Measurements from ENCODE around the gene E2F4. TPM values are rescaled to one million over a fixed set of nuclear protein-coding genes. Genes with fewer than 3 reads are reported as not detected.

E2F4 gene
- total RNA-seq, 1 donor from 2014 or later = 36.6 TPM

DNA sequence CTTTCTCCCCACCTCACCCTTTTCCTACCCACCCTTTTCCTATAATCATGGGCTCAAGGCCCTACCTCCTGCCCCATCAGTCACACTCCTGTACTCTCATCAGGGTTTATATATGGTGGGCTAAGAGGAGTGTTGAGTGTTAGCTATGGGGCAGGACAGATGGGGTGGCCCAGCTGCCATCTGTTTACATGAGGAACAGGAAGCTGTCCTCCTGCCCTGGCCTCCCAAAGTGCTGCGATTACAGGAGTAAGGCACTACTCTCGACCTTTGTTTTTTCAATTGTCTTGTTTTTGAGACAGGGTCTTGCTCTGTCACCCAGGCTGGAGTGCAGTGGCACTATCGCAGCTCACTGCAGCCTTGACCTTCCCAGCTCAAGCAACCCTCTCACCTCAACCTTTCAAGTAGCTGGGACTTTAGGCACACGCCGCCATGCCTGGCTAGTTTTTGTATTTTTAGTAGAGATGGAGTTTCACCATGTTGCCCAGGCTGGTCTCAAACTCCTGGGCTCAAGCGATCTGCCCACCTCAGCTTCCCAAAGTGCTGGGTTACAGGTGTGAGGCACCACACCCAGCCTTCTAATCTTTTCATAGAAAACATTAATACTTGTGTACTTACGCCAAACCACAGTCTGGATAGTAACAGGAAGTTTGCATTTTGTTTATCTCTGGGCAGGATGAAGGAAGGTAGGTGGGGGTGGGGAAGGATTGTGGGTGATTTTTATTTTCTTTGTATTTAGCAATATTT is 33.9 kb upstream of the E2F4 start:
- ATAC-seq = no peak

DNA sequence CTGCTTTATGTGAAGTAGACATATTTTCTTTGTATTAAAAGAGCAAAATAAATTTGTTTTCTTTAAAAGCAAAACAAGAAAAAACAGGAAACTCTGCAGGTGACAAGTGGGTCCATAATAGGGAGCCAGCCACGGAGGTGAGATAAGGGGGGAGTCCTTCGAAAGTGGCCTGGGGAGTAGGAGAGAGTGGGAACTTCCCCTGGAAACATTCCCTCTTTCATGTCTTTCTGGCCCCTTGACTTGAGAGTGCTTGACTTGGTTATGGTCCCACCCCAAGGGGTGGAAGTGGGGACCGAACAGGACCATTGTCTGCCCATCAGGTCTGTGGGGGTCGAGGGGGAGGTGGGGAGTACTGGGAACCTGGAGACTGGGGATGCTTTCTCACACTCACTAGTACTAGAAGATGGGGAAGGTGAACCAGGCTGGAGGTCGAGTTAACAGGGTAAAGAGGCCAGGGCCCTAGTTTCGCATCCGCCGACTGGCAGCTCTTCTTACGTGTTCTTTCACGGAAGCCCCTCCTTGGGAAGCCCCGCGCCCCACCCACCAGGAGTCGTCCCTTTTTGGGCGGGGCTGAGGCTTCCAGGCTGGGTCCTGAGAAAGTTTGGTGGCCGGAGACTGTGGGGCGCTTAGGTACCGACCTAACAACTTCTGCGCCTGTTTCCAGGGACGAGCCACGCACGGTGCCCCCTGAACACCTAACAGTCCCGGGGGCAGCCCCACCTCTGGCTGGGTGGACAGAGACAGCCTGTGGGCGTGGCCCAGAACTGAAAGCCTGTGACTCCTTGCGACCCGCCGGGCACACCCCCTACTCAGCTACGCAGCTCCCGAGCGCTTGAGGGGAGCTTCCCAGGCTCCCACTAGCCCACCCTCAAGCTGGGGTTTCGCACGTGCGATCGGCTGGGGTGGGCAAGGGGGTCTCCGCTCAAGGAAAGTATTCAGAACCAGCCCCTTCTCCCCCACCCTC is 33.0 kb upstream of the E2F4 start:
- ATAC-seq = peak; percentile 25

DNA sequence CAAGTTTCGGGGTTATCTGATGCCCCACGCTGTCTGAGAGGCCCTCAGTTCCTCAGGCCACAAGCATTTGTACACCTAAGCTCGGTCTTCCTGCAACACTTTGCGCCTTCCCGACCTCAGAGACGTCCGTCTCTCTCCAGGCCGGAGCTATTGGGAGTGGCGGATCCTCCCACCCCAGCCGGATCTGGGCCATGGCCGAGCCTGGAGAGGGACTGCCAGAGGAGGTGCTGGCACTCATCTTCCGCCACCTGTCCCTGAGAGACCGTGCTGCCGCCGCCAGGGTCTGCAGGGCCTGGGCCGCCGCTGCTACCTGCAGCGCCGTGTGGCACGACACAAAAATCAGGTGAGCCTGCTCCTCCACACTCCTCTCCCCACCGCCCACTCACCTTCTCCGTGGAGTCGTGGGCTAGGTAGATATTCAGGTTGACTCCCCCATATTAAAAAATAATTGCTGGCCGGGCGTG is 30.3 kb upstream of the E2F4 start:
- no peak for ATAC-seq

DNA sequence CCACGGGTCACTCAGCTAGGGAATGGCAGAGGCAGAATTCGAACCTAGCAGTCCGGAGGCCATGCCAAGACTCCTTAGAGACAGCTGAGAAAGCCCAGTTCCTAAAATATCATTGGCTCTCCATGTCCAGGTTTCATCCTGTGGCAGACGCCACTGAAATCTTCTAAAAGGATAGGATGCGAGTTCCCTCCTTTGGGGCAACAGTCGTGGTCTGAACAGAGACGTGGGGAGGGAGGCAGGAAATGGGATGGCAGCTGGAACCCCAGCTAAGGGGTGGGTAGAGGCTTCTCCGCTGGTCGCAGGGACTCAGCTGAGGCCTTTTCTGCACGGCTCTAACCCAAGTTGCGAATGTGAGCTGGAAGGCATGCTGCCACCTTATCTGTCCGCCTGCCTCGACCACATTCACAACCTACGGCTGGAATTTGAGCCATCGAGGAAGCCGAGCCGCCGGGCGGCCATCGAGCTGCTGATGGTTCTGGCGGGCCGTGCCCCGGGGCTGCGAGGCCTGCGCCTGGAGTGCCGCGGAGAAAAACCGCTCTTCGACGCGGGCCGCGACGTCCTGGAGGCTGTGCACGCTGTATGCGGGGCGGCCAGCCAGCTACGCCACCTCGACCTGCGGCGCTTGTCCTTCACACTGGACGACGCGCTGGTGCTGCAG is 29.3 kb upstream of the E2F4 start:
- ATAC-seq = no peak

DNA sequence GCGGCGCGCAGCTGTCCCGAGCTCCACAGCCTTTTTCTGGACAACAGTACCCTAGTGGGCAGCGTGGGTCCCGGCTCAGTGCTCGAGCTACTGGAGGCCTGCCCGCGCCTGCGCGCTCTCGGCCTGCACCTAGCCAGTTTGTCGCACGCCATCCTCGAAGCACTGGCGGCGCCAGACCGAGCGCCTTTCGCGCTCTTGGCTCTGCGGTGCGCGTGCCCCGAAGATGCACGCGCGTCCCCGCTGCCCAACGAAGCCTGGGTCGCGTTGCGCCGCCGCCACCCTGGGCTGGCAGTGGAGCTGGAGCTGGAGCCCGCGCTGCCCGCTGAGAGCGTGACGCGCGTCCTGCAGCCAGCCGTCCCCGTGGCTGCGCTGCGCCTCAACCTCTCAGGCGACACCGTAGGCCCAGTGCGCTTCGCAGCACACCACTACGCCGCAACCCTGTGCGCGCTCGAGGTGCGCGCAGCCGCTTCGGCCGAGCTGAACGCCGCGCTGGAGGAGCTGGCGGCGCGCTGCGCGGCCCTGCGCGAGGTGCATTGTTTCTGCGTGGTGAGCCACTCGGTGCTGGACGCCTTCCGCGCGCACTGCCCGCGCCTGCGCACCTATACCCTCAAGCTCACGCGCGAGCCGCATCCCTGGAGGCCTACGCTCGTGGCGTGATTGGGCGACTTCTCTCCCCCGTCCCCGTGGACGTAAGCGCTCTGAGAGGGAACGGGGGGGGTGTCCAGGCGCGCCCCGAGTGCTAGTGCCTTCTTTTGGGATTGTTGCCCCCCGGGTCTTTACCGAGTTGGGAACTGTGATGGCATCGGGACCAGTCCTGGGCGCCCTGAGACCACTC is 28.6 kb upstream of the E2F4 start:
- ATAC-seq = peak; percentile 34

DNA sequence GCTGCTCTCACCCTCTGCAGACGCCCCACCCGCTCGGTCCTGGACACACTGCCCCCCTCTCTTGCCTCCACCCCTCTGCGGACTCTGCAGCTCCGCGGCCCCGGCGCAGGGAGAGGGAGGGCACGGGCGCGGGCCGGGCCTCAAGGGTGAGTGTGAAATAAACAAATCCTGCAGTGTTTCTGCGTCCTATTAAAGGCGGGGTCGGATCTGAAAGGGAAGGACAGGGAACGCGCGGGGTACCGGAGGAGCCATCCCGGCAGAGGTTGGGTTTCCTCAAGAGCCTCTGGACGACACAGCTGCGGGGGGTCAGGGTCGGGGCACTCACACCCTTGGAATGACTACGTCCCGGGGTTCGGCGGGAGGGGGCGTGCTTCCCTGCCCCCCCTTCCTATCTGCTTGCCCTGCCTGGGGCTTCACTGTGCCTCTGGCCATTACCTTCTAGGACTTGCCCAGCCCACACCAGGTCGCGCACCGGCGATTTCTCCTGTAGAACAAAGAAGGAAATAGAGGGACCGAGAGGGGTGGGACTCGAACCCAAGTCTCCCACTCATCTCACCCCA is 27.9 kb upstream of the E2F4 start:
- ATAC-seq = no peak

DNA sequence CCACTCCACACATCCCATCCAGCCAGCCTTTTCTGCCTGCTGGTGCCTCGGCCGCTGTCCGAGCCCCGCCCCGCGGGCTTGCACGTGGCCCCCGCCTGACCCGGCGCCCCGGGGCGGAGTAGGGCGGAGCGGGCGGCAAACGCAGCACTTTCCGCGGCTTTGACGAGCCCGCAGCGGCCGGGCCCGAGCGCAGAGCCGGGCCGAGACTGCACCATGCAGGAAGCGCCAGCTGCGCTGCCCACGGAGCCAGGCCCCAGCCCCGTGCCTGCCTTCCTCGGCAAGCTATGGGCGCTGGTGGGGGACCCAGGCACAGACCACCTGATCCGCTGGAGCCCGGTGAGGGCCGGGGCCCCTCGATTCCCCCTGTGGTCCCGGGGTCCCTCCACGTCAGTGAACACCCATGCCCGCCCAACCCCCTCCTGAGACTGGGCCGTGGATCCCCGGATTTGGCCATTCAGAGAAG is 27.3 kb upstream of the E2F4 start, which contains the start of gene HSF4:
TSS of gene HSF4 (plus strand) at position 147 of the 463 bp plus-strand sequence. CDS start at position 214, 67 bp downstream.
- peak; percentile 27 for ATAC-seq

DNA sequence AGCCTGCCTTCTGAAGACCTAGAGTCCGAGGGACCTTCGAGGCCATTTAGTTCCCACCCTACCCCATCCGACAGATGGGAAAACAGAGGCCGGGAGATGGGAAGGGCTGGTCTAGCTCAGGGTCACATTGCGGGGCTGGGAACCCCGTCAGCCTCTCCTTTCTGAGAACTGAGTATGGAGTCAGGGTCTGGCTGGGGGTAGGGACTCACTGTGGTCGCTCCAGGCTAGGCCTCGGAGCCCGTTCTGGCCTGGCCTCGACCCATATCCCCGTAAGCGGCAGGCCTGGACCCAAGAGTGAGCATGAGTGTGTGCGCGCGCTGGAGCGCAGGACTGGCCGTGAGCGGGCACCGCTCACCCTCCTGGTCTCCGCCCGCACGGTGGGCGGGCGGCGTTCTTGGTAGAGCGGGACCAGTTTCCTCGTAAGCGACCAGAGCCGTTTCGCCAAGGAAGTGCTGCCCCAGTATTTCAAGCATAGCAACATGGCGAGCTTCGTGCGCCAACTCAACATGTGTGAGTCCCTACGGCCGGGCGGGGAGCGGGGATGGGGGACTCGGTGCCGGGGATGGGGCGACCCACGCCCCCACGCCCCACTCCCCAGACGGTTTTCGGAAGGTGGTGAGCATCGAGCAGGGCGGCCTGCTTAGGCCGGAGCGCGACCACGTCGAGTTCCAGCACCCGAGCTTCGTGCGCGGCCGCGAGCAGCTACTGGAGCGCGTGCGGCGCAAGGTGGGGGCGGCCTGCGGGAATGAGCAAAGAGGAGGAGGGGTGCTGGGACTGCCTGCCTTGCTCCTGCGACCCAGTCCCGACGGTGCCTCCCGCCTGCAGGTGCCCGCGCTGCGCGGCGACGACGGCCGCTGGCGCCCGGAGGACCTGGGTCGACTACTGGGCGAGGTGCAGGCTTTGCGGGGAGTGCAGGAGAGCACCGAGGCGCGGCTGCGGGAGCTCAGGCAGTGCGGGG is 26.6 kb upstream of the E2F4 start:
- ATAC-seq = no peak

DNA sequence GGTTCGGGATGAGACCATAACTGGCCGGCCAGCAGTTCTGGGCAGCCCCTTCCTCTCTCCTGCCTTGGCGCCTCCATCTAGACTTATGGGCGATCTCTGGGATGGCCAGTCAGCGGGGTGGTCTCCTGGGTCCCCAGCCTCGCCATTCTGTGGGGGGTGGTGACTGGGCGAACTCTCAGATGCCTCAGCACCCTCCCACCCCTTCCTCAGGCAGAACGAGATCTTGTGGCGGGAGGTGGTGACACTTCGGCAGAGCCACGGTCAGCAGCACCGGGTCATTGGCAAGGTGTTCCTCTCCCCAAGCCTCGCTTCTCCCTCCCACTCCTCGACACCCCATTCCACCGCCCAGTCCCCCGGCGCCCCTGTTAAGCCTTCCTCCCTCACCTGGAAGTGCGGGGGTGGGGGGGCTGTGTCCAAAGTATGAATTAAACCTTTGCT is 25.8 kb upstream of the E2F4 start:
- no peak for ATAC-seq

DNA sequence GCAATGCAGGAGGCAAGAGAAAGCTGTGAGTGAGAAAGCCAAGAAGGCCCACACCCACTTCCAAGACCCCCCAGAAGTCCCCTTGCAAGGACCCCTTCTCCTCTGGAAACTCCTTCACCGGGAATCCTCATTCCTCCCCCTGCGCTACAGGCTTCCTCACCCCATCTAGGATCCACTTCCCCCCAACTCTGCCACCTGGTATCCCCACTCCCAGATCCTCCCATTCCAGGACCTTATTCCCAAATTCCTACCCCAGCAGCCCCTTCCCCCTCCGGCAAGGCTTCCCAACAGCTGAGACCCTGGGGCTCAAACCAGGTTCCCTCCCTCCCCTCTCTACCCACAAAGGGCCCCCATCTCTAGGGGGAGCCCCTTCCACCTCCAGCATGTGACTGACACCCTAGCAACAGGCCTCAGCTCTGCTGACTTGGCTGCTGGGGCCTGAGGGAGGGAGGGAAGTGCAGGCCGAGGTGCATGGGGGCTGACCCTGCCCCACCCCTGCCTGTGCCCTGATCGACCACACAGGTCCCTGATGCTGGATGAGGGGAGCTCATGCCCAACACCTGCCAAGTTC is 25.3 kb upstream of the E2F4 start:
- ATAC-seq = no peak

DNA sequence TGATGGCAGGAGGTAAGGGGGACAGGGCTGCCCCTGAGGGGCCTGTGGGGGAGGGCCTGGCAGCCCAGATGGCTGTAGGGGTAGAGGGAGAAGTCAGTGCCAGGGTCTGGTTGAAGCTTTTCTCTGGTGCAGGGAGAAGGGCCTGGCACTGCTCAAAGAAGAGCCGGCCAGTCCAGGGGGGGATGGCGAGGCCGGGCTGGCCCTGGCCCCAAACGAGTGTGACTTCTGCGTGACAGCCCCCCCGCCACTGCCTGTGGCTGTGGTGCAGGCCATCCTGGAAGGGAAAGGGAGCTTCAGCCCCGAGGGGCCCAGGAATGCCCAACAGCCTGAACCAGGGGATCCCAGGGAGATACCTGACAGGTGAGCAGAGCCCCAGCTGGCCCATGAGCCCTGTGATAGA is 24.4 kb upstream of the E2F4 start:
- ATAC-seq = no peak

DNA sequence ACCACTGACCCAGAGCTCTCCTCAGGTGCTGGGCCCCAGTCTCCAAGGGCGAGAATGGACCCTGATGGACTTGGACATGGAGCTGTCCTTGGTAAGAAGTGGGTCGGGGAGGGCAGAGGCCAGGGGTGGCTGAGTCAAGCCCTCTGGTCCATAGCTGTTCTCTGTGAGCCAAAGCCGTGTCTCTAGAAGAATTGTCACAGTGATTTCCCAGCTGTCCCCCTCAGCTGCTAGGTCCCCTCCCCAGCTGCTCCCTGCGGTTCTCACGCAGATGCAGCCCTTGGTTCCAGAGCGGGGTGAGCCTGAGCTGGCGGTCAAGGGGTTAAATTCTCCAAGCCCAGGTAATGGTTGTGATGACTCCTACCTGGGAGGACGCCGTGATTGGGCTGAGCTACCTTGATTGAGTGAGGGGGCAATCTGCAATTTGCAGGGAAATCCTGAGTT is 22.9 kb upstream of the E2F4 start:
- ATAC-seq = no peak

DNA sequence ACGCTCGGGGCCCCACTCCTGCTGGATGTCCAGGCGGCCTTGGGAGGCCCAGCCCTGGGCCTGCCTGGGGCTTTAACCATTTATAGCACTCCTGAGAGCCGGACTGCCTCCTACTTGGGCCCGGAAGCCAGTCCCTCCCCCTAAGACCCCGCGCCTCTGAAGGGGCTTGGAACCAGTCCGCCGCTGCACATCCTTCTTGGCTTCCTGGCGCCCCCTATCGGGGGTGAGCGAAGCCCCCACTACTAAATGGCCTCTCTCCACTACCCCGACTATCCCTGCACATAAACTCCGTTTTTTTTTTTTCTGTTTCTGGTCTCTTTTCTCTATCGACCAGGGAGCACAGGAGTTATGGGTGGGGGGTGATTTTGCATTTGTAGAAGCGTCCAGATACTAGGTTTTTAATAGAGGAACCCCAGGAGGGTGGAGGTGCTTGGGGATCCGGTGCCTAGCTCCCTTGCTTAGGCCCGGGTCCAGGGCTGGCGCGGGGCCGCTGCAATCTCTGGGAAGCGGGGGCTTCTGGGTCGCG is 22.2 kb upstream of the E2F4 start:
- ATAC-seq = no peak

DNA sequence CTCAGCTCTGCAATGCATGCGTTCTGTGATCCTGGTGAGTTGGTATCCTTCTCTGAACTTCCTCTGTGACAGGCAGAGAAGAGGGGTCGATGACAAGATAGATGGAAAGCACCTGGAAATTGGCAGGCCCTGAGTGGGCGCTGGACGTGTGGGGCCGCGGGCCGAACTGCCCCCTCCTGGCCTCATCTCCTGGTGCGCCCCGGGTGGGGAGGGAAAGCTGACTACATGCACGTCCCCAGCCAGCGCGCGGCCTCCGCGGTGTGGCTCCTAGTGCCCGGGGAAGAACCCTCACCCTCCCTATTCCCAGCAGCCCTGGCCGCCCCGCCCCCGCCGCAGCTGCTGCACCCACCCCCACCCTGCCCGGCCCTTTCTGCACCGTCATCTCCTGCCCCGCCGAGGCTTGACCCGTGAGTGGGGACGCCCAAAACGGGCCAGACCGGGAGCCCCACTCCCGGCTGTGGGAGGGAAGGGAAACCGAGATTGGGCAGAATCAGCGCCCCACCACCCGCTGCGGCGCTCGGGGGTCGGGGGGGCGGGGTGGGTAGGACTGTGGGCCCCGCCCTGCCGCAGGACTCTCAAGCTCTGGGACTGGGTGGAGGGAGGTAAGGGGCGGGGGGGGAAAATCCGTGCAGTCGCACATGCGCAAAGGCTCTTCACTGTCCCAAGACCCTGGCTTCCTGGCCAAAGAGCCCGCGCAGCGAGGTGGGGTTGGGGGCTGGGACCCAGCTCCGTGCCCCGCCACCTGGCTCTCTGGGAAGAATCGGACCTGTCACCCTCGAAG is 21.6 kb upstream of the E2F4 start, which contains the start of gene NOL3:
TSS of gene NOL3 (plus strand) at position 371 of the 781 bp plus-strand sequence.
- peak; percentile 67 for ATAC-seq

DNA sequence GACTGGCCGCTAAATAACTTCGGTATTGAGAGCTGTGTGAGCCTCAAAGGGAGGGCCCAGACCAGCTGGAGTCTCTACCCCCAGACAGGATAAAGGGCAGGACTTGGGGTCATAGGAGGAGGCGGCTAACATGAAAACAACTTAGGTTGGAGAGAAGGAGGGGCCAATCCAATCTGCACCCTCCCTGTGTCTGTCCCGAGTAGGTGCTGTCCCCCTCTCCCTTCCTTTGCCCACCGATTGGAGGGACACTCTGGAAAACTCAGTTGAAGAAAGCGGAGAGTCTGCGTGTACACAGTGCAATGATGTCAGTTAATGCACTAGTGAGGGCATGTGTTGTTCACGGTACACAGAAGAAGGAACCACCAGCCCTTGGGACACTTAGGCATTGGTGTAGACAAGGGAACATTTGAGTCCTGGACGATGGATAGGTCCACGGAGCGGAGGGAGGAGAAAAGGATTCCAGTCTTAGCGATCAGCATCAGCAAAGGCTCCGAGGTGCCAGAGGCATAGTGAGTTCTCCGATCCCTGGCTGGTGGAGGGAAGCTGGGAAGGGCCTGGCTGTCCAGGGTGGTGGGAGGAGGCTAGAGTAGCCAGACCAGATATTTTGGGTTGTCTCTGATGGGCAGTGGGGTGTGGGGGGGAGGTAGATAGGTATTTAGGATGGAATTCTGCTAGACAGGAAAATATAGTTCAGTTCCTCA is 20.9 kb upstream of the E2F4 start:
- no peak for ATAC-seq

DNA sequence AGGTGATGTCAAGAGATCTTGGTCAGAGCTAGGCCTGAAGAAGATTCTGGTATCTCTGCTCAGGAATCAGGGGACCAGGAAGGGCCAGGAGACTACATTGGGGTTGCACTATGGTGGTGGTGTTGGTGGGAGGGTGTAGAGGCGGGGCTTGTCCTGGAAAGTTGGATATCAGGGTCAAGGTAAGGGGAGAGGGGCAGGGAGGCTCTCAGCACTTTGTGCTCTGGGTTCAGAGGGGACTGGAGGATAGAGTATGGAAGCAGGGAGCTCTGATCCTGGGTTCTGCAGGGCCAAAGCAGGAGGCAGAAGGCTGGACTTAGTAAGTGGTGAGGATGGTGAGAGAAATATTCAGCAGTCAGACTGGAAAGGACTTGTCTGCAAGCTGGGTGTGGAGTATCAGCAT is 18.6 kb upstream of the E2F4 start:
- no peak for ATAC-seq

DNA sequence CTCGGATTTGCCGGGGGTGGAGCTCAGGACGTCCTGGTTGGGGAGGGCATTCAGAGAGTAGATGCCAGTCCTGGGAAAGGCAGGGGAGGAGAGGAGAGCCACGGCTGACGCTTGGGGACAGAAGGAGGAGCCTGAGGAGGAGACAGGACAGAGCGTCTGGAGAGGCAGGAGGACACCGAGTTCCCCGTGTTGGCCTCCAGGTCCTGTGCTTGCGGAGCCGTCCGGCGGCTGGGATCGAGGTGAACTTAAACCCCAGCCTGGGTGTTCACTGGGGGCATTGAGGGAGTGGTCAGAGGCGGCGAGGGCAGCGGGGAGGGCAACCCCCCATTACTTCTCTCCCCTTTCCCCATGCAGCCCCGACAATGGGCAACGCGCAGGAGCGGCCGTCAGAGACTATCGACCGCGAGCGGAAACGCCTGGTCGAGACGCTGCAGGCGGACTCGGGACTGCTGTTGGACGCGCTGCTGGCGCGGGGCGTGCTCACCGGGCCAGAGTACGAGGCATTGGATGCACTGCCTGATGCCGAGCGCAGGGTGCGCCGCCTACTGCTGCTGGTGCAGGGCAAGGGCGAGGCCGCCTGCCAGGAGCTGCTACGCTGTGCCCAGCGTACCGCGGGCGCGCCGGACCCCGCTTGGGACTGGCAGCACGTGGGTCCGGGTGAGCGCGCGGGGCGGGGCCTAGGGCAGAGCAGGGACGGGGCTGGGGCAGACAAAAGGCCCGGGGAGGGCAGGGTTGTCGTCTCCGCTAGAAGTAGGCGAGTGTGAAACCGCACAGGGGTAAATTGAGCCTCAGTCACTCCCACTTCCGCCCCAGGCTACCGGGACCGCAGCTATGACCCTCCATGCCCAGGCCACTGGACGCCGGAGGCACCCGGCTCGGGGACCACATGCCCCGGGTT is 17.9 kb upstream of the E2F4 start:
- ATAC-seq = peak; percentile 79

Measured in esophagus mucosa (tissue), 1 donor.